CD4-positive, alpha-beta T cell treated with Interleukin-6 at 100 ng/mL for 8 hours (primary cell): ENCODE results near the gene CAT.

Source experiments
- DNase-seq: peaks from one replicate; pipeline ENCODE4 v3.0.0-alpha.2; 2020; ENCODE audit warnings: mixed read lengths, low spot score

CAT gene

DNA sequence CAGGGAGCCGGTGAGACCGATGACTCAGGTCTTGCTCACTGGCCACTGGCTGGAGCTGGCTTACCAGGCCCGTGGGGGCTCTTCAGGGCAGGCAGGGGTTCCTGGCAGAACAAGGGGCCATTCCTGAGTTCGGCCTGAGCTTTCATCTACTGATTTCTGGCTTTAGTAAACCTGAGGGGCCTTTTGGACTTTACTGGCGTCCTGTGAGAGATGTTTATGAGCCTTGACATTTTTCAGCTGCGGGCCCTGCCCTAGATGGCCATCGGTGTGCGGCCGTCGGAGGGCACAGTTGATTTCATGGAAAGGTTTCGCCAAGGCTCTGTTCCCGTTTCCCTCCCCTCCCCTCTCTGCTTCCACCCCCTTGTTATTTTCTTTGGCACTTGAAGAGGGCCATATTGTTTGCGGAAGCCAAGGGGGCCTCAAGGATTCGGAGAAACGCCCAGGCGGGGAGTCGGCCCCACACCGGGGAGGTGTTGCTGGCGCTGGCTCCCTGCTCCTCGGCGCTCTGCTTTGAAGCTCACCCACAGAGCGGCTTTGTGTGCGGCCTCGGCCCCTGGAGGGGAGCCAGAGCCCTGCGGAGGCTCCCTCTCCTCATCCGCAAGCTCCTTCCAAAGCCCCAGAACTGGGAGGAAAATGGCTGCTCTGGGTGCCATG is 57.1 kb downstream of the CAT start:
- DNase-seq: no peak

DNA sequence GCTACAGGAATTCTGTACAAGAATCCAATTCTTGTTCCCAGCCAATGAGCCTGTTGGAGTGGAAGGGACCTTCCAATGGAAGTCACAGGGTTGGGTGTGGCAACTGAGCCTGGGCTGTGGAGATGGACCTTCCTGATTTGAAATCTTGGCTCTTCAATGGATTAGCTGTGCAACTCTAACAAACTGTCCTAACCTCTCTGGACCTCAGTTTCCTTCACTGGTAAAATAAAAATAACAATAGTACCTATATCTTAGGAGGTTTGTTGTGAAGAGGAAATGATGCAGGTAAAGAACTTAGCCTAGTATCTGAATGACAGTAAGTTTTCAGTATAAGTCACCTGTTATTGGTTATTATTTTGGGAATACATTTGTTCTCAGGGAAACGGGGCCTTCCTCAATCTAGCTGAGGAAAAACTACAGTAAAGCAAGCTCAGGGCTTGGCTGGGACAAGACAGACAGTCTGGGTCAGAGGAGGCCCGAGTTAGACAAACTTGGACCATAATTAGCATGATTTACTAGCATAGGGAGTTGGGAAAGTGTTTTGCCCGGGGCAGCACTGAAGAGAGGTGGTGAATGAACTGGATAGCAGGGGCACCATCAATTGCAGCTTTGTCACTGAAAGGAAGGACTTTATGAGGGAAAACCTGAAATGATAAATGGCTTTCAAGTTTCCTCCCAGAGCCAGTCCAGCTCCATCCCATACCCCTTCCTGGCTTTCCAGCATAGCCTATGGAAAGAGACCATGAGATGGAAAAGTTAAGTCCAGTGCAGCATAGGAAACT is 61.2 kb downstream of the CAT start:
- DNase-seq: no peak

DNA sequence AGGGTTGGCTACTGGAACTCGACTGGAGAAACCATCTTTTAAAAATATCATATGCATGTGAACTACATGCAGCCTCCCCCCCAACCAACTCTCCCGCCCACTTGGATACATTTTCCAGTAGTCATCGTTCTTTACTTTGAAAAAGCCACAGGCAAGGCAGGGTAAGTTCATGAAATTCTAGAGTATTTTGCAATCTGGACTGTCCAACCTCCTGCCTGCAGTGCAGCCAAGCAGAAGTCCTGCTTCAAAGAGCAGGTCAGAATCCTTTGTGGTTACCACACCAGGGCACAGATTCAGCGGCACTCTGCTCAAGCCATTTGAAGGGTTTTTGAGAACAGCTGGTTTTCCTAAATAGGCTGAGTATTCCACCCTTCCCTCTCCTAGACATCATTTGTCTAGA is 62.8 kb downstream of the CAT start:
- DNase-seq: no peak

DNA sequence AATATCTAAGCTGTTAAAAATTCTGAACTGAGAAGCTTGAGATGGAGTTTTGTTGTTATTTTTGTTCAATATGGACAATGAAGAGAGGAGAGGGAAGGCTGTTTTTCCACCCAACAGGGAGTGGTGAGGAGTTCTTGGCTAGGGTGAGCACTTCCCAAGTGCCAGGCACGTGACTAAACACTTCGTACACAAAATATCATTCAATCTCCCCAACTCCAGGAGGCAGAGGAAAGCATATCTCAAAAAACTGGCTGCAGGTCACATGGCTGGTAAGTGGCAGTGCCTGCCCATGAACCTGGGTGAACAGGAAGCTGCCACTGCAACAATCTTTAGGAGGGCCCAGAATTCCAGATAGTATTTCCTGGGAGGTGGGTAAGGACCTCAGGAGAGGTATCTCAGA is 63.2 kb downstream of the CAT start:
- no peak for DNase-seq

DNA sequence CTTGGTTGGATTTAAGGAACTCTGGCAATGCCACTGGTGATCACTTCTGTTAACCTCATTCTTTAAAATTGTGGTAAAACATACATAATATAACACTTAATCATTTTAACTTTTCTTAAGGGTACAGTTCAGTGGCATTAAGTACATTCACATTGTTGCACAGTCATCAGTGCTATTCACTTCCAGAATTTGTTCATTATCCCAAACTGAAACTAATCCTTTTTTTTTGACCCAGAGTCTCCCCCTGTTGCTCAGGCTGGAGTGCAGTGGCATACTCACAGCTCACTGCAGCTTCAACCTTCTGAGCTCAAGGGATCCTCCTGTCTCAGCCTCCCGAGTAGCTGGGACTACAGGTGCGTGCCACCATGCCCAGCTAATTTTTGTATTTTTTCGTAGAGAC is 64.2 kb downstream of the CAT start:
- no peak for DNase-seq

DNA sequence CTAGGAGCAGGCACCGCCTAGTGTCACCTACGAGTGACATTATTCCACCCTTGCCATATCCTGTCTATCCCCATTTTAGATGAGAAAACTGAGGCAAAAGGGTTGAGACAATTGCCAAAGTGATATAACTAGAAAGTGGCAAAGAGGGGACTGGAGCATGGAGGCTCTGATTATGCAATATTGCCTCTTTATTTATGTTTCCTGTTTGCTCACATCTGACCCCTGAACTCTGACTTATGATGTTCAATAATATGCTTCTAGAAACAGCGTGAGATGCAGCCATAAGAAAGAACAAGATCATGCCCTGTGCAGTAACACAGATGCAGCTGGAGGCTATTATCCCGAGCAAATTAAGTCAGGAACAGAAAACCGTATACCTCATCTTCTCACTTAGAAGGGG is 67.1 kb downstream of the CAT start:
- no peak for DNase-seq

DNA sequence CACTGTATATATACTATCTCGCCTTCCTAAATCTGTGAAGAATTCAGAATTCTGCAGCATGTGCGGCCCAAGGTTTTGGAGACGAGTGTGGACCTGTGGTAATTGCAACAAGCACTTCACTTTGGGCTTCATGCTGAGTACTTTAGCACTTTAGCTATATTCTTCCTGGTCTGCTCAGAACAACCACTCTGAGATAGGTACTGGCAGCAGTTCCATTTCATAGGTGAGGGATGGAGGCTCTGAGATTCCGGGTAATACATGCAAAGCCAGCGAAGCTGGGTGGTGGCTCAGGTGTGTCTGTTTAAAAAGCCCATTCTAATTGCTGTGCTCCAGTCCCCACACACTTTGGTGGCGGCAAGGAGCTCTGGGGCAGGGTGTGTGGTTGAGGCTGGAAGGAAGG is 68.4 kb downstream of the CAT start:
- DNase-seq: no peak

DNA sequence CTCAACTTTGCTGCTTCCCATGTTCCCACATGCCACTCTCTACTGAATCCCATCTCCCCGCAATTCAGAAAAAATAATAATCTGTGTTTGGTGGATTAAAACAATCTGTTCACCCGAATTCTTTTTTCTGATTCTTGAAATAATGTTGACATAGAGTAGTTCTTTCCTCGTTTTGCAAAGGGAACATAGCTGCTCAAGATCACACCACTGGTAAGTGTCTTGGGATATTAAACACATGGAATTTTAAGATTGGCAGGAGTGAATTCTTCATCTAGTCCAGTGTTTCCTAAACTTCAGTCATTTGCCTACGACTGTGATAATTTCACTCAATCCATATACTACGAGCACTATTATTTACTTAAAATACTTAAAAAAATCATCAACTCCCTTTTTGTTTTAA is 68.9 kb downstream of the CAT start:
- no peak for DNase-seq

DNA sequence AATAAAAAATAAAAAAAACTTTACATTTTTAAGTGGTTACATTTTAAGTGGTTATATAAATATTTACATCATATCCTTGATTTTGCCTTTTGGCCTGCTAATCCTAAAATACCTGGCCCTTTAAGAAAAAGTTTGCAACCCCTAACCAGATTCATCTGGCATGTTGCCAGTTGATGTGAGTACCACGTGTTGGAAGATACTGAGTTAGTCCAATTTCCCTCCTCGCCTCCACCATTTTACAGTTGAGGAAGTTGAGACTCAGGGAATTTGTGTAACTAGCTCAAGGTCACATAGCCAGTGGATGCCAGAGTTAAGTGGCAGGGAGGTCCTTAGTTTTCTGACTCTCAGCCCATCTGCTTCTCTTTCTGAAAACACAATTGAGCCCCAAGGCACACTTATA is 69.8 kb downstream of the CAT start:
- DNase-seq: no peak

DNA sequence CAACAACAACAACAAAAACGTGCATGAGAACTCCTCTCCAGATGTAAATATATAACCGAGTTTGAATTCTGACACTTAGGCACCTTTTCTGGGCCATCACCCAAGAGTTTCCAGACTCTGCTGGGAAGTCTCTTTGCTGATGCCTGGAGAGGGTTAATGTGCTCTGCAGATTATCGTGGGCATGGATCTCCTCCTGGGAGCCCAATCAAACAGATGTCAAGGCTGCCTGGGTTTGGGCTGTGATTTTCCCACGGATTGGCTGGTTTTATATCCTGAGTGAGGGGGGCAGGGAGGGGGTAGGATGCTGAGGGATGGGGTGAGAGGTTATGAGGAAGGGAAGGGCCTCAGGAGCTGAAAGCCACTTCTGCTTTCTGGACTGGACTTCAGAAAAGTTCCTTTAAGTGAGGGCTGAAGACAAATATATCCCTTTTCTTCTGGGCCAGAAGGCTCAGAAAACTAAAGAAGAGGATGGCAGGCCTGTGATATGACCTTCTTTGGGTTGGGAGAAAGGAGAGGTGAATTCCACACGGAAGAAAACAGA is 70.7 kb downstream of the CAT start:
- no peak for DNase-seq

DNA sequence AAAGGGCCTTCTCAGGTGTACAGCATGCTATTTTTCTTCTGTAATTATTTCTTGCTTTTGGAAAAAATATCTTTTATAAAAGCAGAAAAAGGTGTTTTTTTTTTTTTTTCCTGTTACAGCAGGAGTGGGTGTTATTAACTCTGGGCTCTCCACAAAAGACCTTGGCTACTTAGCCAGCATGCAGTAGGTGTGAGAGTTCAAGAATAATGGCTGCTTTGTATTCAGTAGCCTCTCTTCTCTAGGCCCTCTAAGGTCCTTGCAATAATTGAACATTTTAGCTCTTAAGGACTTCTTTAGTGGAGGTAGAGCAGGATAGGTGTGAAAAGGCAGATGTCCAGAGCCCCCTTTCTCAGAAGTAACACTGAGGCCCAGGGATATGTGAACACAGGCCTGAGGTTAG is 71.5 kb downstream of the CAT start:
- no peak for DNase-seq

DNA sequence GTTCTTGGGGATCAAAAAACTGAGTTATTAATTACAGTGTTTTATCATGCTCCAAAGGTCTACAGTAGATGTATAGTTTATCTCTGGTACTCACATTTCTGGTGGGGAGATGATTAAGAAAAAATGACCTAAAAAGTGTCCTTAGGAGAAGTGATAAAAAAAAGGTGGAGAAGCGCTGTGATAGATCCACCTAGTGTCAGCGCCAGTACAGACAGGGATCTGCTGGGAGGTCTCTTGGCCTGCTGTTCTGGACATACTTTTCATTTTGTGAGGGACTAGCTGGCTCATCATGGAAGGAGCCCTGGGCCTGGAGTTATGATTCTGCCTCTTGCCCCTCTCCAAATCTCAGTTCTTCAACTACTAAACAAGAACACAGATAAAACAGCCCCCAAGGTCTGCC is 71.9 kb downstream of the CAT start:
- DNase-seq: no peak

DNA sequence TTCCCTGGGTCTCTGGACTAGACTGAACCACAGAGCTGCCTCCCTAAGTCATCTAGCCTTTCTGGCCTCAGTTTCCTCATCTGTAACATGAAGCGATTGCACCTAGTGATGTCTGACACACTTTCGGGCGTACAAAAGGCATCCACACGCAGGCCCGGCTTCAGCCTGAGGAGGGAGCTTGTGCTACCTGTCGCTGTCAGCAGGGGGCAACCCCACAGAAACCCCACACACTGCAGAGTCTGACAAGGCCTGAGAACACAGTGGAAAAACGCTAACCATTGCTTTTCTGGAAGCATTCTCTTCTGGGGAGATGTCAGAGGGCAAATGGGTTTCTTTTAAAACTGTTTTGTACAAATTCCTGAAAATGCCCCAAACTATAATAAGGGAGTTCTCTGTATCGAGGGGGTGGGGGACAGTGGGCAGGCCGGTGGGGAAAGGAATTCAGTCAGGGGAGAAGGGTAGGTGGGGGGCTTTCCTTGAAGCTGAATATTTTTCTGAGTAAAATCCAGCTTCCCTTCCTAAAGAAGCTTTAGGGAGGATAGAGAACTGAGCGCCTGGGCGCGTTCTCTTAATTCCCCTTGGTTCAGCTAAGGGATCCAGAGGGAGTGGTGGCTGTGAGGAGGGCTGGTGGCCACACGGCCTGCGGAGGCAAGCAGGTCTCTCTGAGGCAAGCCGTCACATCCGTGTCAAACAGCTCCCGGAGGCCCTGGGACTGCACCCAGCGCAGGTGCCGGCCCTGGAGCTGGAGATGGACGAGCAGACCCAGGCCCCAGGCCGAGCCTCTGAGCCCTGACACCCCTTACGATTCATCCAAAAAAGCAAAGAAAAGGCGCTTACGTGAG is 74.3 kb downstream of the CAT start:
- peak; percentile 8 for DNase-seq

DNA sequence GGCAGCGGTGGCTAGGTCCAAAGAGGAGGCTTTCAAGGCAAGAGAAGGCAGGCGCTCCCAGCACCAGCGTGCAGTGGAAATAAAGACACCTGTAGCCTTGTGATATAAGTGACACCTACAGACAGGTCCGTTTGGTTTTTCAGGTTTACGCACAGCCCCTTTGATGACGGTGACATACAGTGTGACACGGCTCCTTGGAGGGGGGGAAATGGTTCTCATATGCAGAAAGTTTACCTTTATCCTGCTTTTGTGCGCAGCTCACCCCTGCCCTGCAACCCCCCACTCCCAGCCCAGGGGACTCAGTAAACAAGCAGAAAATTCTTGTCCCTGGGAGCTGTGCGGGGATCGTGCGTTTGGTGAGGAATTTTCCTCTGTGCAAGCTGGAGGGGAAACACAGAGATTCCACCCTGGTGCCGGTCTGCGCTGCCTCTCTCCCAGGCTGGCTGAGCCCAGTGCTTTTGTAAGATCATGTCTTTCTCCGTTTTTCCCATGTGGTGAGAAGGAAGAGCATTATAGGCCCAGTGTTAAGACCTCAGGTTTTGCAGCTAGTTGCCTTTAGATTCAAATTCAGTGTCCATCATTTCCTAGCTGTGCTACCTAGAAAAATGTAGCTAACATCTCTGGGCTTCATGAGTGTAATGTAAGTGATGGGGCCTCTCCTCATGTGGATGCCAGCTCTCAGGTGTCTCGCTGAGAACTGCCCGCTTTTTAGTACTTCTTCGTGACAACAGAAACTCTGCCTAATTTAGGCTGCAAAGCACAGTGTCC is 75.1 kb downstream of the CAT start, which contains the start of gene ELF5:
Gene ELF5, minus strand, starts transcription at position 113 of the 768 bp plus-strand sequence. CDS start 8,045 bp downstream, outside the sequence.
- no peak for DNase-seq

DNA sequence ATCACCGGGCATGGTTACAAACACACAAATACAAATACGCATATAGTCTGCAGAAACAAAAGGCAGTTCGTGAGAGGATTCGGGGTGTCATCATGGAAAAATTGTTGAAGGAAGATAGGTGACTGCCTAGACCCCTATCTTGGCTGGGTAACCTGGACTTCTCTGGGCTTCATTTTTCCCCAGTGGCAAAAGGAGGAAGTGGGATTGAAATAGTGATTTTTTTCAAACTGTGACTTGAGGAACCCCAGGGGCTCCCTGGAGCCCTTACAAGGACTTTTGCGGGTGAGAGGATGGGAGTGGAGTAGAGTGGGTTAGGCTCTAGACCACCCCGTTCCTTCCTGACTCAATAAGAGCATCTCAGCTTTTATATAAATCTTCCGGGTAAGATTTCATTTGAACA is 75.9 kb downstream of the CAT start:
- DNase-seq: no peak

DNA sequence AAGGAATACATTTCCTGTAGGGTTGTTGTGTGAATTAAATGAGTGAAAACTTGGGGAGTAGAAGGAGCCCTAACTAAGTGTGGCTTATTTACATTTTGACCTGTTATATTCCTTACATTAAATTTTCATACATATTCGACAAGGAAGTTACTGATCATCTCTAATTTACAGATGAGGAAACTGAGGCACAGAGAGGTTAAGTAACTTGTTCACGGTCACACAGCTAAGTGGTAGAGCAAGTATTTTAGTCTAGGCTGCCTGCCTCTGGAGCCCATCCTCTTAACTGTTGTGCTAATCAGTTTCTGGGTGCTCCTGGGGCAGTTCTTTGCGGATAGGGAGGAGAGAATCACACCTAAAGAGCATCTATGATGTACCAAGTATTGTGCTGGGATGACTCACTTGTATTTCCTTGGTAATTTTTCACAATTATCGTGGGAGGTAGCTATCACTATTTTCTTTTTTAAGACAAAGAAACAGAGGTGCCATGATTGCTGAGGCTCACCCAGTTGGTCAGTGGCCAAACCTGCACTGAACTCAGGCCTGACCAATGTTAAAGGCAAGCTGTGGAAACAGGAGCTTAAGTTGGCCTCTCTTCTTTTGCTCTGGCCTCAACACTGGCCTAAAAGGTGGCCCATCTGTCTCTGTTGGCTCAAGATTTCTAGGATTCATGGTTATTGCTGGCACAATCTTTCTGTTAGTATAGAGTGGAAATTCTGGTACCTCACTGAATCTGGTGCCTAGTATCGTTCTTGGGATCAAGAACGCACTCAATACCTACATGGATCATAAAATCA is 77.7 kb downstream of the CAT start:
- no peak for DNase-seq

DNA sequence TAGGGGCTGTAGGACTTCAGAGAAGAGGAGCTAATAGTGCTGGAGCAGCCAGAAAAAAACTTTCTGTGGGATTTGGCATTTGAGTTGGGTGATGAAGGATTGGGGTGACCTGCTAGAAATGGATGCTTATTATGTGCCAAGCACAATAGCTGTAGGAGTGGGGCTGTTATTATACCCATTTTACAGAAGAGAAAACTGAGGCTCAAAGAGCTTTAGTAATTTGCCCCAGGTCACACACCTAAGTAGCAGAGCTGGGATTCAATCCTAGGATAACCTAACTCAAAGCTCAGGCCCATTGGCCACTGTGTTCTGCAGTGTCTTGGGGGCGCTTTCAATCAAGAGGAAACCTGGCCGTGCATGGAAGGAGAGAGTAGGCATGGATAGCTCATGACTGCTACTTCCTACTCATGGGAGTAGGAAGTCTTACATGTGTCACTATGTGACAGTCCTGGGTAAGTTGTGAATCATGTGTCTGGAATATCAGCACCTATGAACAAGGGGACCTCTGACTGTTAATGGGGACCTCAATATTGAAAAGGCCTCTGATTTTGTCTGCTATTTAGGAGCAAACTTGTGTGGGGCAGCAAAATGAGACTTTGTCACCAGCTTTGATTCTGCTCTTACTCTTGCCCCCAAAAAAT is 81.0 kb downstream of the CAT start:
- DNase-seq: no peak

DNA sequence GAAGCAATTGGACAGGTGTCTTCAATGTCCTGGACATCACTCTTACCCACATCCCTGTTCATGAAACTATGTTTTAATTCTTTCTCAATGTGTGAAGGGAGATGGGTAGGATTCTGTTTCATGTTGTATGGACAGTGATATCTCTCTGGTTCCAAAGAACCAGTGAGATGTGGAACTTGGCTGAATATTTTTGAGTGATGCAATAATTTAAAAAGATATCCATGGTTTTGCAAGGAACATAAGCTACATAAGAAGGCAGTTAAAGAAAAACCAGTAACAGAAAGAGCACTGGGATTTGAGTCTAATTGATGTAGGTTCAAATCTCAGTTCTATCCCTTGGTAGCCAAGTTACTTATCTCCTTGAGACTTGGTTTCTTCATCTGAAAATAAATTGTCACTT is 82.5 kb downstream of the CAT start:
- no peak for DNase-seq
